Measurements from ENCODE around the gene PNMA6A. TPM values are rescaled to one million over a fixed set of nuclear protein-coding genes. Genes with fewer than 3 reads are reported as not detected.
"Not testable (repeated sequence)": the region's sequence is repeated elsewhere in the genome, so short reads cannot be mapped to it uniquely, and the experiment has no call there.

PNMA6A gene
- polyA plus RNA-seq, 1 experiment, result 1.3 TPM

GRCh38 chrX:153075366-153075765, 3.1 kb downstream of the PNMA6A start:
- CTCF ChIA-PET, result no interaction called here
- Histone ChIP-seq H3K27me3 (ENCODE audit: control insufficient read depth, insufficient read depth, low read length) (no peaks in the 10 kb centered on the region), H3K4me3 (ENCODE audit: low read depth, low read length) (no peak overlapping the region), H3K36me3 (ENCODE audit: control insufficient read depth, insufficient read depth, low read length) (no peaks in the 10 kb centered on the region)
- TF ChIP-seq, protein P1, sequence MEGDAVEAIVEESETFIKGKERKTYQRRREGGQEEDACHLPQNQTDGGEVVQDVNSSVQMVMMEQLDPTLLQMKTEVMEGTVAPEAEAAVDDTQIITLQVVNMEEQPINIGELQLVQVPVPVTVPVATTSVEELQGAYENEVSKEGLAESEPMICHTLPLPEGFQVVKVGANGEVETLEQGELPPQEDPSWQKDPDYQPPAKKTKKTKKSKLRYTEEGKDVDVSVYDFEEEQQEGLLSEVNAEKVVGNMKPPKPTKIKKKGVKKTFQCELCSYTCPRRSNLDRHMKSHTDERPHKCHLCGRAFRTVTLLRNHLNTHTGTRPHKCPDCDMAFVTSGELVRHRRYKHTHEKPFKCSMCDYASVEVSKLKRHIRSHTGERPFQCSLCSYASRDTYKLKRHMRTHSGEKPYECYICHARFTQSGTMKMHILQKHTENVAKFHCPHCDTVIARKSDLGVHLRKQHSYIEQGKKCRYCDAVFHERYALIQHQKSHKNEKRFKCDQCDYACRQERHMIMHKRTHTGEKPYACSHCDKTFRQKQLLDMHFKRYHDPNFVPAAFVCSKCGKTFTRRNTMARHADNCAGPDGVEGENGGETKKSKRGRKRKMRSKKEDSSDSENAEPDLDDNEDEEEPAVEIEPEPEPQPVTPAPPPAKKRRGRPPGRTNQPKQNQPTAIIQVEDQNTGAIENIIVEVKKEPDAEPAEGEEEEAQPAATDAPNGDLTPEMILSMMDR (IDR thresholded peaks at IDR 0.05; ENCODE audit: insufficient read depth, low read depth, low read length), result no peak
- POLR2A ChIA-PET, result no interaction called here
- no peak for DNase-seq (ENCODE audit: low read depth)

DNA sequence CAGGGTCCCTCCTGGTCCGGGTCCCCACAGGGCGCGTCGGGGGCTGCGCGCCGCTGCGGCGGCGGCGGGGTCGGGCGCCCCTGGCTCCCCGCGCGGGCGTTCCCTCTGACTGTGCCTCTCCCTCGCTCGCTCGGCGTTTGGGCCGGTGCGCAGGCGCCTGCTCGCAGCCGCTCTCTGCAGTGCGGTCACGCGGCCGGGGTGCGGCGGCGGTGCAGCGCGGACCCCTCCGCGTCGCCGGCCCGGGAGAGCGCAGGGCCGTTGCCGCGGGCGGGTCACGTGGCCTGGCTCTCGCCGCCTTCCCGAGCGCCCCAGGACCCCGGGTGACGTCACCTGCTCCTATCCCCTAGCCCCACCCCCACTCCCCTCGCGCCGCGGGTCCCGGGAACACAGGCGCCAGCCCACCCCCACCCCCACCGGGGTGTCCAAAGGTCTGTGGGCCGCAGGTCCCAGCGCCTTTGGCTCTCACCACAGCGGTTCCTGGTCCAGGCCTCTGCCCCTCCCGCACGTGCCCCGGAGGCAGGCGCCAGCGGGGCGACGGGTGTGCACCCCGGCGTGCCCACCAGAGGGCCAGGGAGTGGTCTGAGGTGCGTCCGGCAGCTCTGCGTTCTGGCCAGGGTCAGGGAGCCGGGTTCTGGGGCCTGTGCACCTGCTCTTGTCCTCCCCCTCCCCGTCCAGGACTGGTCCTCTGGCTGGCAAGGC, 5.3 kb downstream of the PNMA6A start:
- DNase-seq (ENCODE audit: low read depth); POLR2A ChIA-PET; H3K4me3 ChIP-seq (ENCODE audit: low read depth, low read length); H3K27me3 ChIP-seq (ENCODE audit: control insufficient read depth, insufficient read depth, low read length); CTCF ChIA-PET; H3K36me3 ChIP-seq (ENCODE audit: control insufficient read depth, insufficient read depth, low read length): not testable (repeated sequence)

GRCh38 chrX:153083238-153083923, 11.1 kb downstream of the PNMA6A start:
- CTCF ChIA-PET, POLR2A ChIA-PET: not testable (repeated sequence)

GRCh38 chrX:153102418-153102817, 30.2 kb downstream of the PNMA6A start:
- Histone ChIP-seq H3K27me3 (ENCODE audit: control insufficient read depth, insufficient read depth, low read length) (no peaks in the 10 kb centered on the region), H3K4me3 (ENCODE audit: low read depth, low read length) (no peak overlapping the region), H3K36me3 (ENCODE audit: control insufficient read depth, insufficient read depth, low read length) (no peaks in the 10 kb centered on the region)
- CTCF ChIA-PET, result no interaction called here
- no peak for DNase-seq (ENCODE audit: low read depth)
- TF ChIP-seq, protein P1 (IDR thresholded peaks at IDR 0.05; ENCODE audit: insufficient read depth, low read depth, low read length), result no peak
- POLR2A ChIA-PET, result no interaction called here

More at GRCh38 chrX:153083238-153083923, 11.1 kb downstream of the PNMA6A start:
- not testable (repeated sequence) for H3K27me3 ChIP-seq (ENCODE audit: control insufficient read depth, insufficient read depth, low read length); H3K4me3 ChIP-seq (ENCODE audit: low read depth, low read length); H3K36me3 ChIP-seq (ENCODE audit: control insufficient read depth, insufficient read depth, low read length); DNase-seq (ENCODE audit: low read depth)

- H3K27me3 ChIP-seq (ENCODE audit: control insufficient read depth, insufficient read depth, low read length); CTCF ChIA-PET; DNase-seq (ENCODE audit: low read depth); POLR2A ChIA-PET; H3K4me3 ChIP-seq (ENCODE audit: low read depth, low read length); H3K36me3 ChIP-seq (ENCODE audit: control insufficient read depth, insufficient read depth, low read length): not testable (repeated sequence)
These were observed 32.7 kb downstream of the PNMA6A start for GRCh38 chrX:153104959-153105358.

DNA sequence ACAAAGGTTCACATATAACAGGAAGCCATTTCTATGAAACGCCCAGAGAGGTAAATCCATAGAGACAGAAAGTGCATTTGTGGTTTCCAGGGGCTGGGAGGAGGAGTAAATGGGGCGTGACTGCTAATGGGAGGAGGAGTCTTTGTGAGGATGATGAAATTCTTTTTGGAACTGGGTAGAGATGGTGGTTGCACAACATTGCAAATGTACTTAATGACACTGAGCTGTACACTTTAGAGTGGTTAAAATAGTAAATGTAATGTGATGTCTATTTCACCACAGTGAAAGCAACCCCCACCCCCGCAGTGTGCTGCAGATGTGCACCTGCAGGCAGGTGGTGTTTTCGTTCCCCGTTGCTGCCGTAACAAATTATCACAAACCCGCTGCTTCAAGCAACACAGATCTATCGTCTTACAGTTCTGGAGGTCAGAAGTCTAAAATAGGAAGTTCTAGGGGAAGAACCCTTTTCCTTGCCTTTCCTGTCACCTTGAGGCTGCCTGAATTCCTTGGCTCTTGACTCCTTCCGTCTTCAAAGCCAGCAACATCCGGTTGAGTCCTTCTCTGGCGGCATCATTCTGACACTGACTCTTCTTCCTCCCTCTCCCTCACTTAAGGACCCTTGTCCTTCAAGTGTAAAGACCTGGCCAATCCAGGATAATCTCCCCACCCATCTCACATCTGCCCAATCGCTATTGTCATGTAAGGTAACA, 34.0 kb downstream of the PNMA6A start:
- H3K36me3 ChIP-seq (ENCODE audit: control insufficient read depth, insufficient read depth, low read length); DNase-seq (ENCODE audit: low read depth); H3K4me3 ChIP-seq (ENCODE audit: low read depth, low read length); POLR2A ChIA-PET; H3K27me3 ChIP-seq (ENCODE audit: control insufficient read depth, insufficient read depth, low read length); CTCF ChIA-PET: not testable (repeated sequence)

DNA sequence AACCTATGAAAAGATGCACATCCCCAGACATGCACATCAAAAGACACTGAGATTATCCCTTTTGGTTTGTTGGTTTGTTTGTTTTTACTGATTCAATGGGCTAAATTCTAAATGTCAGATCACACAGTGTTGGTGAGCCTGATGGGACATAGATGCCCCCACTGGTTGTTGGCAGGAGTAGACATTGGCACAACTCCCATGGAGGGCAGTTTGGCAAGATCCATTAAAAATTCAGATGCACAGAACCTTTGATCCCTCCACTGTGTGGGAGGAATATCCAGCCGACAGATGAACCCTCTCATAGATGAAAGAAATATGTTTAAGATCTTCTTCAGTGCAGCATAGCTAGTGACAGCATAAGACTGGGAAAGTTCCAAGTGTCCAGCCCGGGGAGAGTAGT, 38.5 kb downstream of the PNMA6A start:
- H3K4me3 ChIP-seq (ENCODE audit: low read depth, low read length); DNase-seq (ENCODE audit: low read depth); H3K36me3 ChIP-seq (ENCODE audit: control insufficient read depth, insufficient read depth, low read length); H3K27me3 ChIP-seq (ENCODE audit: control insufficient read depth, insufficient read depth, low read length); CTCF ChIA-PET; POLR2A ChIA-PET: not testable (repeated sequence)

- H3K4me3 ChIP-seq (ENCODE audit: low read depth, low read length); DNase-seq (ENCODE audit: low read depth); H3K27me3 ChIP-seq (ENCODE audit: control insufficient read depth, insufficient read depth, low read length); POLR2A ChIA-PET; H3K36me3 ChIP-seq (ENCODE audit: control insufficient read depth, insufficient read depth, low read length); CTCF ChIA-PET: not testable (repeated sequence)
These were observed 41.6 kb downstream of the PNMA6A start for GRCh38 chrX:153113851-153114250.

DNA sequence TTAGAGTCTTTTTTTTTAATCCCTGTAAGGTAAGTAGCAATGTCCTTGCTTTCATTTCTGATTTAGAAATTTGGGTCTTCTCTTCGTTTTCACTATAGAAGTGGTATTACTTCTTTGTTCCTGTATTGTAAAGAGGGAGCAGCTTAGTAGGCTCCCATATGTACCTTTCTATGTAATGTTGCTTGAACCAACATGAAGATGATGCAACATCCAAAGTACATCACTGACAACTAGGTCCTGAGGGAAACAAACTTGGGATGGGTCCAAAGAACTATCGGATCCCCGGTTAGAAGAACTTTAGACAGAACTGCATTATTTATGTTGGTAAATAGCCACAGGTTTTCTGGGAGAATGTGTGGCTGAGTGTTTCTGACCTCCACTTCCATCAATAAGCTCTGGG, 45.5 kb downstream of the PNMA6A start:
- H3K36me3 ChIP-seq (ENCODE audit: control insufficient read depth, insufficient read depth, low read length); H3K27me3 ChIP-seq (ENCODE audit: control insufficient read depth, insufficient read depth, low read length); POLR2A ChIA-PET; H3K4me3 ChIP-seq (ENCODE audit: low read depth, low read length); DNase-seq (ENCODE audit: low read depth); CTCF ChIA-PET: not testable (repeated sequence)

GRCh38 chrX:153120230-153120629, 48.0 kb downstream of the PNMA6A start:
- H3K27me3 ChIP-seq (ENCODE audit: control insufficient read depth, insufficient read depth, low read length); DNase-seq (ENCODE audit: low read depth); POLR2A ChIA-PET; H3K4me3 ChIP-seq (ENCODE audit: low read depth, low read length); CTCF ChIA-PET; H3K36me3 ChIP-seq (ENCODE audit: control insufficient read depth, insufficient read depth, low read length): not testable (repeated sequence)

DNA sequence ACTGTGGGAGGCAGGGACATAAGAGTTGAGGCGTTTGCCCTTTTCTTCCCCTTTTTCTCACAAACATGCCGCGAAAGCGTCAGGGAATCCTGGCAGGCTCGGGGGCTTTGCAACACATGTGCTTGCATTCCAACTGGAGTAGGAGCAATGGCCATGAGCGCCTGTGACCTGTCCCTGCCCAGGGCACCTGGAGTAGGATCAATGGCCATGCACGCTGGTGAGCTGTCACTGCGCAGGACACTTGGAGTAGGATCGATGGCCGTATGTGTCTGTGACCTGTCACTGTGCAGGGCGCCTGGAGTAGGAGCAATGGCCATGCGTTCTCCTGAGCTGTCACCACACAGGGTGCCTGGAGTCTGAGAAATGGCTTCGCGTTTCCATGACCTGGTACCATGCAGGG, 51.2 kb downstream of the PNMA6A start:
- H3K4me3 ChIP-seq (ENCODE audit: low read depth, low read length); POLR2A ChIA-PET; H3K27me3 ChIP-seq (ENCODE audit: control insufficient read depth, insufficient read depth, low read length); DNase-seq (ENCODE audit: low read depth); CTCF ChIA-PET; H3K36me3 ChIP-seq (ENCODE audit: control insufficient read depth, insufficient read depth, low read length): not testable (repeated sequence)
